ENCODE data around the gene CDKN1A. TPM values are rescaled to one million over a fixed set of nuclear protein-coding genes. Genes with fewer than 3 reads are reported as not detected.

The CDKN1A gene
- total RNA-seq, 3 donors from 2014 or later, result 181 to 381 (median 255) TPM

DNA sequence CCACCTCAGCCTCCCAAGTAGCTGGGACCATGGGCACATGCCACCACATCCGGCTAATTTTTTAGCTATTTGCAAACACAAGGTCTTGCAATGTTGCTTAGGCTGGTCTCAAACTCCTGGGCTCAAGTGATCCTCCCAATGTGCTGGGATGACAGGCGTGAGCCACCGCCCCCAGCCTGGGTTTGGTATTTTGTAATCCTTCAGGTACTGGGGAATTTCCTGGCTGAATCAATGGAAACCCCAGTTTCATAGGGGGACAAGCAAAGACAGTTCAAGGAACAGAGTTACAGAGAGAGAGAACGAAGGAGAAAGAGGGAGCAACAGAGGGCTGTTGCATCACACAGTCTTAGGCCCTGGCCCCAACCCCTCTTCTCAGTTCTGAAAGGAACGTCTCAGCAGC lies 54.8 kb downstream of the CDKN1A start:
- no peaks in the 10 kb centered on the region for H3K36me3 ChIP-seq (ENCODE audit: low read depth)
- no peaks in the 10 kb centered on the region for H3K9me3 ChIP-seq
- H3K4me3 ChIP-seq, result no peak overlapping the region
- intact Hi-C loops (cut with DNase I, micrococcal nuclease), result no loop called here
- H3K4me1 ChIP-seq (ENCODE audit: low read depth), result peaks cover 14% of the 10 kb centered on the region
- DNase-seq, result peak in 1 of 3 donors; percentile 18
- no peak for ATAC-seq
- TF ChIP-seq, protein P1, sequence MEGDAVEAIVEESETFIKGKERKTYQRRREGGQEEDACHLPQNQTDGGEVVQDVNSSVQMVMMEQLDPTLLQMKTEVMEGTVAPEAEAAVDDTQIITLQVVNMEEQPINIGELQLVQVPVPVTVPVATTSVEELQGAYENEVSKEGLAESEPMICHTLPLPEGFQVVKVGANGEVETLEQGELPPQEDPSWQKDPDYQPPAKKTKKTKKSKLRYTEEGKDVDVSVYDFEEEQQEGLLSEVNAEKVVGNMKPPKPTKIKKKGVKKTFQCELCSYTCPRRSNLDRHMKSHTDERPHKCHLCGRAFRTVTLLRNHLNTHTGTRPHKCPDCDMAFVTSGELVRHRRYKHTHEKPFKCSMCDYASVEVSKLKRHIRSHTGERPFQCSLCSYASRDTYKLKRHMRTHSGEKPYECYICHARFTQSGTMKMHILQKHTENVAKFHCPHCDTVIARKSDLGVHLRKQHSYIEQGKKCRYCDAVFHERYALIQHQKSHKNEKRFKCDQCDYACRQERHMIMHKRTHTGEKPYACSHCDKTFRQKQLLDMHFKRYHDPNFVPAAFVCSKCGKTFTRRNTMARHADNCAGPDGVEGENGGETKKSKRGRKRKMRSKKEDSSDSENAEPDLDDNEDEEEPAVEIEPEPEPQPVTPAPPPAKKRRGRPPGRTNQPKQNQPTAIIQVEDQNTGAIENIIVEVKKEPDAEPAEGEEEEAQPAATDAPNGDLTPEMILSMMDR (IDR thresholded peaks at IDR 0.05), result no peak

GRCh38 chr6:36734486-36735060 lies 56.1 kb downstream of the CDKN1A start:
- peaks cover 14% of the 10 kb centered on the region for H3K4me1 ChIP-seq (ENCODE audit: low read depth)
- no peak for ATAC-seq
- peak in 2 of 3 donors; percentile 28 to 43 for DNase-seq
- H3K4me3 ChIP-seq, result no peak overlapping the region
- H3K36me3 ChIP-seq (ENCODE audit: low read depth), result no peaks in the 10 kb centered on the region
- TF ChIP-seq, protein P1 (IDR thresholded peaks at IDR 0.05), result no peak
- intact Hi-C loops (cut with DNase I, micrococcal nuclease), result no loop called here
- no peaks in the 10 kb centered on the region for H3K9me3 ChIP-seq

- Histone ChIP-seq H3K4me1 (ENCODE audit: low read depth) (peaks cover 14% of the 10 kb centered on the region), H3K36me3 (ENCODE audit: low read depth) (no peaks in the 10 kb centered on the region), H3K9me3 (no peaks in the 10 kb centered on the region), H3K4me3 (no peak overlapping the region)
- ATAC-seq, result peak; percentile 91
- peak; percentile 69 to 84 (median 79) for DNase-seq
- TF ChIP-seq, protein P1 (IDR thresholded peaks at IDR 0.05), result no peak
- intact Hi-C loops (cut with DNase I, micrococcal nuclease), result no loop called here
Observed at GRCh38 chr6:36735110-36736071, 56.9 kb downstream of the CDKN1A start.

Other genes with a start within 250 kb of the CDKN1A start
- gene PXT1, start 235.9 kb upstream of the CDKN1A start, total RNA-seq, result not detected
- 10 to 100 TPM; 24.4 to 40.5 (median 28.0) TPM for gene KCTD20, start 235.7 kb upstream of the CDKN1A start, total RNA-seq
- gene STK38, start 131.2 kb upstream of the CDKN1A start, total RNA-seq, result 10 to 100 TPM; 67.3 to 80.7 (median 69.9) TPM
- gene SRSF3, start 84.4 kb upstream of the CDKN1A start, total RNA-seq, result 100 to 1,000 TPM; 176 to 243 (median 229) TPM
- gene RAB44, start 19.1 kb downstream of the CDKN1A start, total RNA-seq, result under 1 TPM; 0.32 to 0.53 (median 0.32) TPM
- 10 to 100 TPM in 1 of 3 donors, 1 to 10 TPM in 2; 4.7 to 15.2 (median 6.1) TPM for gene CPNE5, start 160.7 kb downstream of the CDKN1A start, total RNA-seq
- gene PPIL1, start 196.1 kb downstream of the CDKN1A start, total RNA-seq, result 10 to 100 TPM in 2 of 3 donors, 1 to 10 TPM in 1; 7.2 to 14.2 (median 10.5) TPM
- gene C6orf89, start 207.2 kb downstream of the CDKN1A start, total RNA-seq, result 10 to 100 TPM; 53.9 to 66.6 (median 56.0) TPM

All from mucosa of descending colon (tissue), 3 donors.